Stimulated activated CD4-positive, alpha-beta T cell treated with anti-CD3 and anti-CD28 coated beads, Interleukin-12 subunit alpha, Interleukin-12 subunit beta, amount 100 ng/mL, for 24 hours (primary cell): ENCODE measurements around the gene DYNLT3.

ENCODE experiments used
- DNase-seq, 2 experiments: peaks; one replicate each; pipeline ENCODE4 v3.0.0-alpha.2; 2020; ENCODE audit warnings: low read depth in 2 of 2

DYNLT3 gene, protein sequence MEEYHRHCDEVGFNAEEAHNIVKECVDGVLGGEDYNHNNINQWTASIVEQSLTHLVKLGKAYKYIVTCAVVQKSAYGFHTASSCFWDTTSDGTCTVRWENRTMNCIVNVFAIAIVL

DNA sequence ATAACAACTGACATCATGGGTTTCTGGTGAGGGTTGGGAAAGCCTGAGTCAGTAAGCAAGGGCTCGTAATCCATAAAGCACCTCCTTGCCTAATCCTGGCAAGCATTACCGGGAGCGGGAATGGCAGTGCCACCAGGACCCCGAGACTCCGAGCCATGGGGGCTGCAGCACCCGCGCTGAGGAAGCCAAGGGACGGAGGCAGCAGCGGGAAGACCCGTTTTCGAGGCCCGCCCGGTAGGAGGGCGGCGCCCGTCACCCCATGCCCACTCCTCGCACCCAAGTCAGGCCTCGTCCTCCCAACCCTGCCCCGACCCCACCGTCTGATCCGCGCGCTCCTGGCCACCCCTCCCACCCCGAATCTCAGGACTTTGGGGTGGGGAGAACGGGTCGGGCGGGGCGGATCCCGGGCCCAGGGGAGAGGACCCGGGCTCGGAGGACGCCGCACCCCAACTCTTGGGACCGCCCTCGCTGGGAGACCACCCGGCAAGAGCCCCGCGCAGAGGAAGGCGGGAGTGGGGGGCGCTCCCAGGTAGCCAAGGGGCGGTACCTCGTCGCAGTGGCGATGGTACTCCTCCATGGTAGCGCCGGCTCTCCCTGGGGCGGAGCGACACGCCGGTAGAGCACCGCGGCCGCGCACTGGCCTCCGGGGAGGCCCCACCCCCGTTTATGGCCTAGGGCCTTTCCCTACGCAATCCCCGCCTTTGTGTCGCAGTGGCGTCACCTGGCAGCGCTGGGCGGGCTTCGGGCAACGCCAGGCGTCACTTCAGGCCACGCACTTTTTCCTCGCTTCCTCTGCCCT is at the start of gene DYNLT3:
Gene DYNLT3, minus strand, starts transcription at position 638 of the 799 bp plus-strand sequence. Its CDS starts 61 bp downstream, at position 577.
- peak; percentile 45 to 56 for DNase-seq

DNA sequence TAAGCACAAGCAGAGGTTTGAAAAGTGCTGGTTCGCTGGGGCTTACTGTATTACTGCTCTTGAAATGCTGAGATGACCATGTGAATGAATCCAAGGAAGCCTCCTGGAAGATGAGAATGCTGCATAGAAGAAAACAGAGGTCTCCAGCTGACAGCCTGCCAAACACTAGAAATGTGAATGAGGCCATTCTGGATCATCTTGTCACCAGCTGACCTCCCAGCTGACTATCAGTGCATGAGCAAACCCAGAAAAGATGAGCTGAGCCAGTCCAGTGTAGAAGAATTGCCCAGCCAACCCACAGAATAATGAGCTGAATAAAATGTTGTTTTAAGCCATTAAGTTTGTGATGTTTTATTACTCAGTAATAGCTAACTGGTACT is 49.1 kb upstream of the DYNLT3 start:
- no peak for DNase-seq

DNA sequence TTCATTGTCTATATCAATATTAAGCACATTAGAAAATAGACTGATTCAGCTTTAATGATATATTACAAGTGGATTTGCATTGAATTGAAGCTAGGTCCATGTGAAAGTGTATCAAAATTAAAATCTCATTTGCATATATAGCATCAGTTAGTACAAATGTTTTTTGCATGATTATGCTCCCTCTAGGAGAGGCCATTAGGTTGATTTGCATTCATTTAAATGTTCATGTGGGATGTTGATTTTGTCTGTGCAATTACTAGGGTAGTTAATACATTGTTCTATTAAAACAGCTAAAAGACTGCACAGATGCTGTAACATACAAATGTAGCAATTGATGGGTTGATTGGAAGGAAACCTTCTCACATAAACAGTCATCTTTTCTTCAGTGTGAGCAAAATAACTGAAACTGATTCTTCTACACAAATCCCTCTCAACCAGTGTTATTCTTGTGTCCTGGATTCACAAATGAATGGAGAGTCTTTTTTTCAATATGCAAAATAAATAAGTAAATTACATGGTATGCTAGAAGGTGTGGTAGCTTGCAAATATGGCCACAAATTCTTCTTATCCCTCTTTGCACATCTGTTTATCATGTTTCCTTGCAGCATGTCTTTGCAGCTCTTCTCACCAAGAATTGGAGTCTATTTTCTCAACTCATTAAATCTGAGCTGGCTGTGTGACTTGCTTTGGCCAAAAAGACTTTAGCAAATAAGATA is 48.6 kb upstream of the DYNLT3 start:
- DNase-seq, result no peak

DNA sequence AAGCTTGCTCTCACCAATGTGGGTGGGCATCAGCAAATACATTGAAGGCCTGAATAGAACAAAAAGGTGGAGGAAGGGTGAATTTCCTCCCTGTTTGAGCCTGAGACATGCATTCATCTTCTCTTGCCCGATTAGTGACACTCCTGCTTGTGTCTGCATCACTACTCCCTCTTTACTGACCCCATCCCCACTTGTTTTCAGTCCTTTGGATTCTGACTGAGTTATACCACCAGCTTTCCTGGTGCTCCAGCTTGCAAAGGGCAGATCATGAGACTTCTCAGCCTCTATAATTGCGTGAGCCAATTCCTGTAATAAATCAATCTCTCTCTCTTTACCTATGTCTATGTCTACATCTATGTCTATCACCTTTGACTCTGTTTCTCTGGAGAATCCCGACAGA is 47.4 kb upstream of the DYNLT3 start:
- no peak for DNase-seq

DNA sequence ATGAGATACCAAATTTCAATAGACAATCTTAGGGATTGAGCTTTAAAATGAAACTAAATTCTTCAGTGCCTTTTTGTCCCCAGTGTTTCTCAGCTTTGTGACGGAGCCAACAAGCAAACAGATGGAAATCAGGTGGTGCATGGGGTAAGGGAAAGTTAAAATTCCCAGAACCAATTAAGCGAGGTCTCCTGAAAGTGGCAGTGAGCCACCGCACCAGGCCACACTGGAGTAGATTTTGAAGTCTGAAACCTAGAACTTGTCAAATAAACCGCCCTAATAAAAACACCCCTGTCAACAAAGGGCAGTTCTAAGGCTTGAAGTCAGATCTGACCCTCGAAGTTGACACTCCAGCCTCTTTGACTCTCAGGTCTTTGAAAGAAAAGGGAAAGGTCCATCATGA is 40.6 kb upstream of the DYNLT3 start:
- DNase-seq, result no peak

DNA sequence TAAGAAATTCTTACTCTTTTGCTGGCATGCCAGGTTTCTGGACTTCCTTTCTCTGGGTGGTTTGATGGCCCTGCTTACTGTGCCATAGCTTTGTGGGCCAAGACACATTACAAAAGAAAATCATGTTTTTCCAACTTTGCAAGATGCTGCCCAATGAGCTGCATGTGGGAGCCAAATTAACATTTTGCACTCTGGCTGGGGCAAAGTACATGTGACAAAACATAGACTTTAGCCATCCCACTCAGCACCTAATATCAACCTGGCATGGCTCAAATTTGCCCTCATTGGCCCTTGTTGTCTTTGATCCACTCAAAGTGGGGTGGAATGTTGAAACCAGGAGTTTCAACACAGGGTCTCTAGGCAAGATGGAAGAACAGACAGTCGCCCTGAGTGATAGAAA is 40.0 kb upstream of the DYNLT3 start:
- DNase-seq, result no peak

DNA sequence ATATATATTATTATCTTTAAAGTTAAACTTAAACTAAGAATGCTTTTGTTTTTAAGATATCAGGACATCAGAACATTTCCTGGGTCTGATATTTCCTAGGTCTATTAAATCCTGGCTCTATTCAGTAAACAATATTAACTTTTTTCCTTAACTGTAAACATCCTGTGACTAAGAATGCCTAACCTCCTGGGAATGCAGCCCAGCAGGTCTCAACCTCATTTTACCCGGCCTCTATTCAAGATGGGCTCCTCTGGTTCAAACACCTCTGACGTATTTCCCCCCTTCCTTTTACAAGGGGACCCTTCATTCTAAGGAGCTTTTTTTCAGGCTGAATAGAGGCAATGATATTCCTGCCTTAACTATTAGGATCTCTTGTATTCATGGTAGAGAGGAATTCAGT is 35.8 kb upstream of the DYNLT3 start:
- DNase-seq, result no peak

DNA sequence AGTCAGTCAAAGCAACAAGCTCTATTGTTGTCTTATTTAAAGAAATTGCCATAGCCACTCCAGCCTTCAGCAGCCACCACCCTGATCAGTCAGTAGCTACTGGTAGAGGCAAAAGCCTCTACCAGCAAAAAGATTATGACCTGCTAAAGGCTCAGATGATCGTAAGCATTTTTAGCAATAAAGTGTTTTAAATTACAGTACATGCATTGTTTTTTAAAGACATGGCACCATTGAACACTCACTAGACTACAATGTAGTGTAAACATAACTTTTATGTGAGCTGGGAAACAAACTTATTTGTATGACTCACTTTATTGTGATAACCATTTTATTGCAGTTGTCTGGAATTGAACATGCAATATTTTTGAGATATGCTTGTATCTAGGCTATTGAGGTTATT is 32.3 kb upstream of the DYNLT3 start:
- no peak for DNase-seq

DNA sequence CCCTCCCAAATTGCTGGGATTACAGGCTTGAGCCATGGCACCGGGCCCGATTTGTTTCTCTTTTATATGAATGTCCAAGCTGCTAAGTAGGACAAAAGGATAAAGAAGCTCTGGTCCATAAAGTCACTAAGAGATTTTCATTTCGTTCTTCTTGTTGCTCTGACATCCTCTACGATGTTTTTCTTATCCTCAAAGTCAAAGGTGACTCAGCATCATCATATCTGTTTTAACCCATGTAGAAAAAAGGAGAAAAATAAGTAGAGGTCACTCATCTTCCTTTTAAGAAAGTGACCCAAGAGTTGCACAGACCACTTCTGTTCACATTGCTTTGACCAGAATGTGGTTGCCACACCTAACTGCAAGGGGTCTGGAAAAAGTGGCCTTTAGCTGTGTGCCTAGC is 29.3 kb upstream of the DYNLT3 start:
- no peak for DNase-seq

DNA sequence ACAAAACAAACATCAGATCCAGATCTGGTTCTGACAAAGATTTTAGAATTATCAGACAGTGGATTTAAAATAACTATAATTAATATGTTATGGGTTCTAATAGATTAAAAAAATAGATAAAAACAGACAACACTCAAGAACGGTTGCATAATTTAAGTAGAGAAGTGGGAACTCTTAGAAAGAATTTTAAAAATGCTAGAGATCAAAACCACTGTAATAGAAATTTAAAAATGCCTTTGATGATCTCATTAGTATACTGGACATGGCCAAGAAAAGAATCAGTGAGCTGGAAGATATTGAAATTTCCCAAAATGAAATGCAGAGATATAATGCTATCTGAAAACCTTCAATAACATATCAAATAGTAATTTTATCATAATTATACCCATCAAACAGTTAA is 28.3 kb upstream of the DYNLT3 start:
- DNase-seq, result no peak

DNA sequence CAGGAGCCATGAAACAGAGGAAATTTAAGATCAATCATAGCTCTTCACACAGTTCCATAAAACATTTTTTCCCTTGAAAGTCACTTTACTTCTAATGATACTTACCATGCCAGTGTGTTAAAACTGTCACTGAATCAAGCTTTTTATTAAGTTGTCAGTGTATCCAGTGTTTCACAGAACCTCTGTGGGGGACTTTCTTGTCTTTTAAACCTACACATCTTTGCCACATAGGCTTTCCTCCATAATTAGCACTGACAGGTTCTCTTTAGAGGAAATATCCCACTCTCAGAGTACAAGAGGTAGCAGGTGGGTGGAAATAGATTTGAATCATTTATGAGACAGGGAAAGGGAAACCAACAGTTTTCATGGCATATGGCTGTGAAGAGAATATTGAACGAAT is 25.8 kb upstream of the DYNLT3 start:
- no peak for DNase-seq

DNA sequence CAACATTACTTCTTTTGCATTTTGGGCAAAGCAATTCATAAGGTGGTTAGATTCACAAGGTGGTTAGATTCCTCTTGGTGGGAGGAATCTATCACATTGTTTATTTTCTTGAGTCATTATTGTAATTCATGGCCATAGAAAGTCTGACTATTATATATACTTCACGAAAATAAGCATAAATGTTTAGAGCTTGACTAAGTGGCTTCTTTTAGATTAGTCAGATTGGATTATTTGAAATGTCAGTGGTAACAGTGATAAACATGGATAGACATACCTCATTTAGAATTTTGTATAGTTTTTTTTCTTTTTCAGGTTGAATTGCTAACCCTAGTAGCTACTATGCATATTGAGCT is 24.9 kb upstream of the DYNLT3 start:
- no peak for DNase-seq

DNA sequence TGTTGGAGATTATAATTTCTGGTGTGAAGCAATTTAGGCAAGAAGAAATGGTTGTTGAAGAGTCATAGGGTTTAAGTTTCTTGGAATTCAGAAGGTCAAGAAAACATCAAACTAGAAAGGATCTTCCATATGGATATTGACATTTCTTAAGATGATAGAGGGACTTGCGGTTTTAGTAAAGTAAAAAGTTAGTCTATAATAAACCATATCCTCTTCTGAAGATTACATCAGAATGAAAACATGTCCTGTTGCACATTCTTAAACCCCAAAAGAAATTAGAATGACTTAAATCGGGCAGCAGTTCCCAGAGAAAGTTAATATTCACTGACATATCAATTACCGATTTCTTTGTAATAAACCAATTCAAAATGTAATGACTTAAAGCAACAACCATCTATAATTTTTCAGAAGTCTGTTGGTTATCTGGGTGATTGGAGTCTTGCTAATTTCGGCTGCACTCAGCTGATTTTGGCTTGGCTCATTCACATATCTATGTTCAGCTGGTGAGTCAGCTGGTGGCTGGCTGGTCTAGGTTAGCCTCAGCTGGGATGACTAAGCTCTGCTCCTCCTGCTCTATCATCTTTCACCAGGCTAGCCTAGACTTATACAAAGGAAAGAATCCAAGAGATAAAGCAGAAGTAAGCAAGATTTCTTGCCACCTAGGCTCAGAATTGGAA is 24.4 kb upstream of the DYNLT3 start:
- no peak for DNase-seq

DNA sequence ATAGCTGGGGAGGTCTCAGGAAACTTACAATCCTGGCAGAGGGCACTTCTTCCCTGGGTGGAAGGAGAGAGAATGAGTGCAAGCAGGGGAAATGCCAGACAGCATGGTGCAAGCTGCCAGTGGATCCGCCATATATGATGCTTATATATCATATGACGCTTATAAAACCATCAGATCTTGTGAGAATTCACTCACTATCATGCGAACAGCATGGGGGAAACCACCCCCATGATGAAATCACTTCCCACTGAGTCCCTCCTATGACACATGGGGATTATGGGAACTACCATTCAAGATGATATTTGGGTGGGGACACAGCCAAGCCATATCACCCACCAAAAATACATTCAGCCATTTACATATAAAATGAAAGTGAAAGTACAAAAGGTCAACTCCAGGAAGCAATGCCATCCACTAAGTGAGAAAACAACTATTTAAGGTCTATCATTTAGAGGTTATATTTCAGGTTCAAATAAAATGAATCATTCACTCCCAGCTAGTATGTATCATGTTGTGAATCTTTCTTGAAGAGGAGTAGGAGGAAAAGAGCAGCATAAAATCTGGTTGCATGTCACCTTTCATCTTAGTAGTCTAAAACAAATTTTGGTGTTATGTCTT is 20.3 kb upstream of the DYNLT3 start:
- no peak for DNase-seq

DNA sequence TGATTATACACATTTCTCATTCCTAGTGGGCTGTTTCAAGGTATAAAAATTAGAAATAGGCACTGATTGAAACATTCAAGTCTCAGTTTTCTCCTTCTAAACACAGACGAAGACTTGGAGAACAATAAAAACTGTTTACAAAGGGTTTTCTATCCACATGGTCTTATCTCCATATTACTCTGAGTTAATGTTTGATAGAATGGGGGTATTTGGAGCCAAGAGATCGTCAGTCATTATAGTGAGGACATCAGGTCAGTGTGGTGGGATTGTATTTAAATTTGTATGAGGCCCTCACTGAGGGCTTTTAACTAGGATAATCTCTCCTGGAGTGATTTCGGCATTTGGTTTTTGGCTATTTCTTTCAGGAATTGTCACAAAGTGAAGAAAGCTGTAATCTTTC is 16.4 kb upstream of the DYNLT3 start:
- DNase-seq, result no peak

DNA sequence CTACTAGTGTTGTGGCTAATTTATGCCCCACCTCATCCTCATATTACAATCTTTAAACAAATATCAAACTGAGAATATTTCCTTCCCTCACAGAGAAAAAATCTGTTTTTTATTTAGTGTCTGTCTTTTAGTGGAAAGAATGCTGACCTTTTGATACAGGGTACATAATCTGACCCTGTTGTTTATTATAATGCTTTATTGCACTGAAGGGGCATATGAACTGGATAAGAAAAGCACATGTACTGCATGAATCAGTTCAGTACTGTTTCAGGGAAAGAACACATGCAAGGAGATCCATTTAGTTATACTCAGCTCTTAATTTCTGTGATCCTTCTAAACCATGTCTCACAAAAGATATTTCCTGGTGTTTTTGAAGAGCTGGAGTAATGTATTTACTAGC is 15.5 kb upstream of the DYNLT3 start:
- no peak for DNase-seq

DNA sequence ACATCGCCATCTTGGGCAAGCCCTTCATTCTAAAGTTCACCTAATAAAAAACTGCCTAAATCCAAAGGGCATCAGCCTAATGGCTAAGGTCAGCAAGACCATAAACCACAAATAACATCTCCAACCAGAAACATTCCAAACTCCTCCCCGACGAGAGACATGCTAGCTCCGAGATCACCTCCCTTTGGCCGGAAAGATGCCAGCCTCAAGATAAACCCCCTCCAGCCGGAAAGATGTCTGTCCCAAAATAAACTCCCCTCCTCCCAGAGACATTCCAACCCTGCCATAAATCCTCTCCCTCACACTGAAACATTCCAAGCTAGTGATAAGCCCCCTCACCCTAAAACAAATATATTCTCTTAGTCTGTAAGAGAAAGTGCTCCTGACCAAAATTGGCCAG is 13.3 kb upstream of the DYNLT3 start:
- no peak for DNase-seq

DNA sequence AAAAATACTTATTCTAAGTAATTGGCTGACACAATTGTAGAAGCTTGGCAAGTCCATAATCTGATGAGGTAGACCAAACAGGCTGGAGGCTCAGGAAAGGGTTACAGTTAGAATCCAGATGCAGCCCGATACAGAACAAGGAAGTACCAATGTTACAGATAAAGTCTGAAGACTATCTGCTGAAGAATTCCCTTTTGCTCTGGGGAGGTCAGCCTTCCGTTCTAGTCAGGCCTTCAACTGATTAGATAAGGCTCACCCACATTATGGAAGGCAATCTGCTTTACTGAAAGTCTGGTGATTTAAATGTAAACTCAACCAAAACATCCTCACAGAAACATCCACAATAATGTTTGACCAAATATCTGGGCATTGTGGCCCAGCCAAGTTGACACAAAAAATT is 7.4 kb upstream of the DYNLT3 start:
- DNase-seq, result no peak

DNA sequence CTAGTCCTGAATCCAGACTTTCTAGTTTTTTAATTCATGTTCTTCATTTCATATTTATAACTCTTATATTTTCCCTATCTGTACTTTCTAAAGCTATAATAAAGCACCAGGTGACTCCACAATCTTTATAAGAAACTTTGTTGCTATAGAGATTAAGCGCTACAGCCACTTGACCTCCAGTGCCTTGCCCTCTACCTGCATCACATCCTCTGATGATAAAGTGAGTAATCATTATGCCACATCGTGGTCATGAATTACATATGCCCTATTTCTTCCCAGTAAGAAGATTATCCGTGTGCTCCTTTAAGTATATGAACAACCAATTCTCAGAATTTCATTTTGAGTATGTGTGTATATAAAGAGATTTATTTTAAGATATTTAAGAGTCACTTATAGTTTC is 6.8 kb upstream of the DYNLT3 start:
- no peak for DNase-seq

DNA sequence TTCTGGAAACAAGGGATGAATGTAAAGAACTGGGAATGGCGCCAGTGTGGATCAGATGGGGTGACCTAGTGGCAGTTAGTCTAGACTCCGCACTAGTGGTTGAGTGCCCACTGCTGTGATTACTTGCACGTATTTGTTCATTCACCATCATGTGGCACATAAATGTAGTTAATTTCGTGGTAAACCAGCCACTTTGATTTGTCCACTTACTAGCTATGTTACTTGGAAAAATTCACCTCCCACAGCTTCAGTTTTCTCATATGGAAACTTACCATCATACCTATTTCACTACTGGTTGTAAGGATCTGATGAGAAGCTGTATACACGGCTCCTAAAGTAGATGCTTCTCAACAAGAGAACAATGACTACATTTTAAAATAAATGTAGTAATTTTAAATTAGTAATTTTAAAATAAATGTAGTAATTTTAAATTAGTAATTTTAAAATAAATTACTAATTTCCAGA is 394 bp upstream of the DYNLT3 start:
- DNase-seq, result no peak

DNA sequence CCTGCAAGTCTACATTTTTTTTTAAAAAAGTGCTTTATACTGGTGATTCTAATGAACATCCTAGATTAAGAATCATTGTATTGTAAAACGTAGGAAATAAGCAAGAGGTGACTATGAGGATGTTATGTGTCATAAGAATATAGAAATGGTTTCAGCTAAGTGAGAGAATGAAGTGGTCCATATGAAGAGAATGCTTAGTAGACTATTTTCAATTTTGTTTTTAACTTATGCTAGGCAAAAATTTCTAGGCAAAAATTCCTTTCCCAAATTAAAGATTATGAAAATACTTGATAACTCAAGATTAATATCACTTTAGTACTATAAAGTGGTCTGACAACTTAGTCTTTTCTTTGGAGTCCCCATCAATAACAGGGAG is 825 bp downstream of the DYNLT3 start:
- no peak for DNase-seq

DNA sequence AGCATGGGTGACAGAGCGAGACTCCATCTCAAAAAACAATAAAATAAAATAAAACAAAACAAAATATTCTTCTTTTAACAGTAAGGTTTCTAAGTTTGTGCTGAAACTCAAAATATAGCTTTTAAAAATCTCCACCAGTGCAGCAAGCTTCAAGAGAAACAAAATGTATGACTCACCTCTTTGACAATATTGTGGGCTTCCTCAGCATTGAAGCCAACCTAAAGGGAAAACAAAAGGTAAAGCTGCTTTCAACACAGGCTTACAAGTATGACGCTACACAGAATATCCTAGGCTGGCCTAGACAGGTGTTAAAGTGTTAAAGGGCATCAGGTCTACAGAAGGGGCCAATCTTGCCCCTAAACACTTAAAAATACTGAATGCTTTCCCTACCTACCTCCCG is 1.2 kb downstream of the DYNLT3 start:
- DNase-seq, result no peak
